GM23338 (cell line): ENCODE results near the gene NKX2-2.

Source experiments
- CREB1 ChIP-seq: fragments of 250-450 bp; sonication (Bioruptor Pico); IDR thresholded peaks from 2 replicates; pipeline ENCODE4 v1.5.0; 2020; ENCODE audit warnings: low read depth, mild to moderate bottlenecking, moderate library complexity
- EZH2 ChIP-seq: fragments of 200-600 bp; sonication (generic); IDR thresholded peaks from one replicate; pipeline ENCODE4 v1.8.0; 2017; ENCODE audit warnings: antibody characterized with exemption, mild to moderate bottlenecking, low read depth; ENCODE audit not compliant: unreplicated experiment
- EZH2phosphoT487 ChIP-seq: fragments of 200-600 bp; sonication (generic); IDR thresholded peaks from one replicate; pipeline ENCODE4 v1.8.1; 2018; ENCODE audit warnings: antibody characterized with exemption; ENCODE audit not compliant: unreplicated experiment
- JUNB ChIP-seq: IDR thresholded peaks from one replicate; pipeline ENCODE4 v1.6.1; 2016; ENCODE audit warnings: antibody characterized with exemption; ENCODE audit not compliant: unreplicated experiment
- NANOG ChIP-seq: IDR thresholded peaks from 2 replicates; pipeline ENCODE4 v1.6.1; 2016; ENCODE audit warnings: antibody characterized with exemption, borderline replicate concordance
- POLR2AphosphoS5 ChIP-seq: IDR thresholded peaks from 2 replicates; pipeline ENCODE4 v1.6.1; 2016; ENCODE audit warnings: antibody characterized with exemption, low read depth
- STAT1 ChIP-seq: IDR thresholded peaks from one replicate; pipeline ENCODE4 v1.6.1; 2016; ENCODE audit warnings: antibody characterized with exemption; ENCODE audit not compliant: unreplicated experiment
- TF ChIP-seq, protein P1 (sequence below), 2 experiments: fragments of 200-600 bp in 1 of 2; sonication (generic) in 1 of 2; conservative IDR thresholded peaks; 2 replicates each; pipeline versions ENCODE4 v1.5.1 to v1.6.1; 2016 to 2017; ENCODE audit warnings: antibody characterized with exemption in 2 of 2, low read depth in 2 of 2, mild to moderate bottlenecking in 2 of 2, moderate library complexity in 1 of 2
- TF ChIP-seq, protein P2 (sequence below): IDR thresholded peaks from one replicate; pipeline ENCODE4 v1.6.1; 2018; ENCODE audit warnings: antibody characterized with exemption; ENCODE audit not compliant: unreplicated experiment
- TF ChIP-seq, protein P3 (sequence below): fragments of 250-450 bp; sonication (Bioruptor Pico); IDR thresholded peaks from 2 replicates; pipeline ENCODE4 v1.5.0; 2020; ENCODE audit warnings: mild to moderate bottlenecking, moderate library complexity
- TF ChIP-seq, protein P4 (sequence below): IDR thresholded peaks from 2 replicates; pipeline ENCODE4 v1.6.1; 2016; ENCODE audit warnings: antibody characterized with exemption

DNA sequence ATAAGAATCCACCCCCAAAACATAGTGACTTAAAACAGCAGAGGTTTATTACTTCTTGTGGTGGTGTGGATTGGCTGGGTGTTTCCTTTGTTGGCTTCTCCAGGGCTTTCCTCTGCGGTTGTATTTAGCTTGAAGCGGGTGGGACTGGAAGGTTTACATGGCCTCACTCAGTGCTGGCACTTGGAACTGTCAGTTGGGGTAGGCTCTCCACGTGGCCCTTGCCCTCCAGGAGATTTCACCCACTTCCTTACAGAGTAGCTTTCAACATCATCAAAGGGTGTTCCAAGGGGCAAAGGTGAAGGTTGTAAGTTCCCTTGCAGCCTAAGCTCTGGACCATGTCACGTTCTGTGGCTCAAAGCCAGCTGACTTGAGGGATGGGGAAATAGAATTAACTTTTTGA, 32.5 kb upstream of the NKX2-2 start:
- no peak for TF ChIP-seq NANOG
- TF ChIP-seq EZH2 = no peak
- TF ChIP-seq, protein P1, sequence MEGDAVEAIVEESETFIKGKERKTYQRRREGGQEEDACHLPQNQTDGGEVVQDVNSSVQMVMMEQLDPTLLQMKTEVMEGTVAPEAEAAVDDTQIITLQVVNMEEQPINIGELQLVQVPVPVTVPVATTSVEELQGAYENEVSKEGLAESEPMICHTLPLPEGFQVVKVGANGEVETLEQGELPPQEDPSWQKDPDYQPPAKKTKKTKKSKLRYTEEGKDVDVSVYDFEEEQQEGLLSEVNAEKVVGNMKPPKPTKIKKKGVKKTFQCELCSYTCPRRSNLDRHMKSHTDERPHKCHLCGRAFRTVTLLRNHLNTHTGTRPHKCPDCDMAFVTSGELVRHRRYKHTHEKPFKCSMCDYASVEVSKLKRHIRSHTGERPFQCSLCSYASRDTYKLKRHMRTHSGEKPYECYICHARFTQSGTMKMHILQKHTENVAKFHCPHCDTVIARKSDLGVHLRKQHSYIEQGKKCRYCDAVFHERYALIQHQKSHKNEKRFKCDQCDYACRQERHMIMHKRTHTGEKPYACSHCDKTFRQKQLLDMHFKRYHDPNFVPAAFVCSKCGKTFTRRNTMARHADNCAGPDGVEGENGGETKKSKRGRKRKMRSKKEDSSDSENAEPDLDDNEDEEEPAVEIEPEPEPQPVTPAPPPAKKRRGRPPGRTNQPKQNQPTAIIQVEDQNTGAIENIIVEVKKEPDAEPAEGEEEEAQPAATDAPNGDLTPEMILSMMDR (conservative IDR thresholded peaks at IDR 0.05; ENCODE audit: low read depth in 2 of 2) = no peak
- TF ChIP-seq CREB1 (CRISPR knock-in tag) = no peak
- TF ChIP-seq JUNB = no peak
- TF ChIP-seq, protein P2, sequence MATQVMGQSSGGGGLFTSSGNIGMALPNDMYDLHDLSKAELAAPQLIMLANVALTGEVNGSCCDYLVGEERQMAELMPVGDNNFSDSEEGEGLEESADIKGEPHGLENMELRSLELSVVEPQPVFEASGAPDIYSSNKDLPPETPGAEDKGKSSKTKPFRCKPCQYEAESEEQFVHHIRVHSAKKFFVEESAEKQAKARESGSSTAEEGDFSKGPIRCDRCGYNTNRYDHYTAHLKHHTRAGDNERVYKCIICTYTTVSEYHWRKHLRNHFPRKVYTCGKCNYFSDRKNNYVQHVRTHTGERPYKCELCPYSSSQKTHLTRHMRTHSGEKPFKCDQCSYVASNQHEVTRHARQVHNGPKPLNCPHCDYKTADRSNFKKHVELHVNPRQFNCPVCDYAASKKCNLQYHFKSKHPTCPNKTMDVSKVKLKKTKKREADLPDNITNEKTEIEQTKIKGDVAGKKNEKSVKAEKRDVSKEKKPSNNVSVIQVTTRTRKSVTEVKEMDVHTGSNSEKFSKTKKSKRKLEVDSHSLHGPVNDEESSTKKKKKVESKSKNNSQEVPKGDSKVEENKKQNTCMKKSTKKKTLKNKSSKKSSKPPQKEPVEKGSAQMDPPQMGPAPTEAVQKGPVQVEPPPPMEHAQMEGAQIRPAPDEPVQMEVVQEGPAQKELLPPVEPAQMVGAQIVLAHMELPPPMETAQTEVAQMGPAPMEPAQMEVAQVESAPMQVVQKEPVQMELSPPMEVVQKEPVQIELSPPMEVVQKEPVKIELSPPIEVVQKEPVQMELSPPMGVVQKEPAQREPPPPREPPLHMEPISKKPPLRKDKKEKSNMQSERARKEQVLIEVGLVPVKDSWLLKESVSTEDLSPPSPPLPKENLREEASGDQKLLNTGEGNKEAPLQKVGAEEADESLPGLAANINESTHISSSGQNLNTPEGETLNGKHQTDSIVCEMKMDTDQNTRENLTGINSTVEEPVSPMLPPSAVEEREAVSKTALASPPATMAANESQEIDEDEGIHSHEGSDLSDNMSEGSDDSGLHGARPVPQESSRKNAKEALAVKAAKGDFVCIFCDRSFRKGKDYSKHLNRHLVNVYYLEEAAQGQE = no peak
- TF ChIP-seq POLR2AphosphoS5 = no peak
- no peak for TF ChIP-seq STAT1
- no peak for TF ChIP-seq EZH2phosphoT487
- TF ChIP-seq, protein P3, sequence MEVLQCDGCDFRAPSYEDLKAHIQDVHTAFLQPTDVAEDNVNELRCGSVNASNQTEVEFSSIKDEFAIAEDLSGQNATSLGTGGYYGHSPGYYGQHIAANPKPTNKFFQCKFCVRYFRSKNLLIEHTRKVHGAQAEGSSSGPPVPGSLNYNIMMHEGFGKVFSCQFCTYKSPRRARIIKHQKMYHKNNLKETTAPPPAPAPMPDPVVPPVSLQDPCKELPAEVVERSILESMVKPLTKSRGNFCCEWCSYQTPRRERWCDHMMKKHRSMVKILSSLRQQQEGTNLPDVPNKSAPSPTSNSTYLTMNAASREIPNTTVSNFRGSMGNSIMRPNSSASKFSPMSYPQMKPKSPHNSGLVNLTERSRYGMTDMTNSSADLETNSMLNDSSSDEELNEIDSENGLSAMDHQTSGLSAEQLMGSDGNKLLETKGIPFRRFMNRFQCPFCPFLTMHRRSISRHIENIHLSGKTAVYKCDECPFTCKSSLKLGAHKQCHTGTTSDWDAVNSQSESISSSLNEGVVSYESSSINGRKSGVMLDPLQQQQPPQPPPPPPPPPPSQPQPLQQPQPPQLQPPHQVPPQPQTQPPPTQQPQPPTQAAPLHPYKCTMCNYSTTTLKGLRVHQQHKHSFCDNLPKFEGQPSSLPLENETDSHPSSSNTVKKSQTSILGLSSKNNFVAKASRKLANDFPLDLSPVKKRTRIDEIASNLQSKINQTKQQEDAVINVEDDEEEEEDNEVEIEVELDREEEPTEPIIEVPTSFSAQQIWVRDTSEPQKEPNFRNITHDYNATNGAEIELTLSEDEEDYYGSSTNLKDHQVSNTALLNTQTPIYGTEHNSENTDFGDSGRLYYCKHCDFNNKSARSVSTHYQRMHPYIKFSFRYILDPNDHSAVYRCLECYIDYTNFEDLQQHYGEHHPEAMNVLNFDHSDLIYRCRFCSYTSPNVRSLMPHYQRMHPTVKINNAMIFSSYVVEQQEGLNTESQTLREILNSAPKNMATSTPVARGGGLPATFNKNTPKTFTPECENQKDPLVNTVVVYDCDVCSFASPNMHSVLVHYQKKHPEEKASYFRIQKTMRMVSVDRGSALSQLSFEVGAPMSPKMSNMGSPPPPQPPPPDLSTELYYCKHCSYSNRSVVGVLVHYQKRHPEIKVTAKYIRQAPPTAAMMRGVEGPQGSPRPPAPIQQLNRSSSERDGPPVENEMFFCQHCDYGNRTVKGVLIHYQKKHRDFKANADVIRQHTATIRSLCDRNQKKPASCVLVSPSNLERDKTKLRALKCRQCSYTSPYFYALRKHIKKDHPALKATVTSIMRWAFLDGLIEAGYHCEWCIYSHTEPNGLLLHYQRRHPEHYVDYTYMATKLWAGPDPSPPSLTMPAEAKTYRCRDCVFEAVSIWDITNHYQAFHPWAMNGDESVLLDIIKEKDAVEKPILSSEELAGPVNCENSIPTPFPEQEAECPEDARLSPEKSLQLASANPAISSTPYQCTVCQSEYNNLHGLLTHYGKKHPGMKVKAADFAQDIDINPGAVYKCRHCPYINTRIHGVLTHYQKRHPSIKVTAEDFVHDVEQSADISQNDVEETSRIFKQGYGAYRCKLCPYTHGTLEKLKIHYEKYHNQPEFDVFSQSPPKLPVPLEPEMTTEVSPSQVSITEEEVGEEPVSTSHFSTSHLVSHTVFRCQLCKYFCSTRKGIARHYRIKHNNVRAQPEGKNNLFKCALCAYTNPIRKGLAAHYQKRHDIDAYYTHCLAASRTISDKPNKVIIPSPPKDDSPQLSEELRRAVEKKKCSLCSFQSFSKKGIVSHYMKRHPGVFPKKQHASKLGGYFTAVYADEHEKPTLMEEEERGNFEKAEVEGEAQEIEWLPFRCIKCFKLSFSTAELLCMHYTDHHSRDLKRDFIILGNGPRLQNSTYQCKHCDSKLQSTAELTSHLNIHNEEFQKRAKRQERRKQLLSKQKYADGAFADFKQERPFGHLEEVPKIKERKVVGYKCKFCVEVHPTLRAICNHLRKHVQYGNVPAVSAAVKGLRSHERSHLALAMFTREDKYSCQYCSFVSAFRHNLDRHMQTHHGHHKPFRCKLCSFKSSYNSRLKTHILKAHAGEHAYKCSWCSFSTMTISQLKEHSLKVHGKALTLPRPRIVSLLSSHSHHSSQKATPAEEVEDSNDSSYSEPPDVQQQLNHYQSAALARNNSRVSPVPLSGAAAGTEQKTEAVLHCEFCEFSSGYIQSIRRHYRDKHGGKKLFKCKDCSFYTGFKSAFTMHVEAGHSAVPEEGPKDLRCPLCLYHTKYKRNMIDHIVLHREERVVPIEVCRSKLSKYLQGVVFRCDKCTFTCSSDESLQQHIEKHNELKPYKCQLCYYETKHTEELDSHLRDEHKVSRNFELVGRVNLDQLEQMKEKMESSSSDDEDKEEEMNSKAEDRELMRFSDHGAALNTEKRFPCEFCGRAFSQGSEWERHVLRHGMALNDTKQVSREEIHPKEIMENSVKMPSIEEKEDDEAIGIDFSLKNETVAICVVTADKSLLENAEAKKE = no peak
- TF ChIP-seq, protein P4, sequence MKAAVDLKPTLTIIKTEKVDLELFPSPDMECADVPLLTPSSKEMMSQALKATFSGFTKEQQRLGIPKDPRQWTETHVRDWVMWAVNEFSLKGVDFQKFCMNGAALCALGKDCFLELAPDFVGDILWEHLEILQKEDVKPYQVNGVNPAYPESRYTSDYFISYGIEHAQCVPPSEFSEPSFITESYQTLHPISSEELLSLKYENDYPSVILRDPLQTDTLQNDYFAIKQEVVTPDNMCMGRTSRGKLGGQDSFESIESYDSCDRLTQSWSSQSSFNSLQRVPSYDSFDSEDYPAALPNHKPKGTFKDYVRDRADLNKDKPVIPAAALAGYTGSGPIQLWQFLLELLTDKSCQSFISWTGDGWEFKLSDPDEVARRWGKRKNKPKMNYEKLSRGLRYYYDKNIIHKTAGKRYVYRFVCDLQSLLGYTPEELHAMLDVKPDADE = no peak
